ENCODE data around the gene PATJ. TPM values are rescaled to one million over a fixed set of nuclear protein-coding genes. Genes with fewer than 3 reads are reported as not detected.
A peak's percentile ranks its signal among the peaks of the same experiment; 100 is the strongest.

The PATJ gene
- total RNA-seq, 1 donor from 2014 or later, result 39.4 TPM

- DNase-seq (ENCODE audit: extremely low spot score, unreplicated experiment), result no peak
- H3K36me3 Mint-ChIP-seq, result peaks cover 8% of the 10 kb centered on the region
- no peak overlapping the region for H3K4me3 Mint-ChIP-seq
- H3K4me1 Mint-ChIP-seq (ENCODE audit: unreplicated experiment), result peaks cover 16% of the 10 kb centered on the region
- H3K27me3 Mint-ChIP-seq, result no peaks in the 10 kb centered on the region
- H3K27ac Mint-ChIP-seq, result no peak overlapping the region
- peaks cover 4% of the 10 kb centered on the region for H3K9me3 Mint-ChIP-seq
- no peak for TF ChIP-seq CTCF (conservative IDR thresholded peaks at IDR 0.05)
Measured at GRCh38 chr1:62068416-62068843, 326.1 kb downstream of the PATJ start.

- Mint-ChIP-seq H3K27me3 (no peaks in the 10 kb centered on the region), H3K4me1 (ENCODE audit: unreplicated experiment) (peaks cover 16% of the 10 kb centered on the region), H3K4me3 (no peak overlapping the region), H3K27ac (no peak overlapping the region), H3K36me3 (peaks cover 8% of the 10 kb centered on the region), H3K9me3 (peaks cover 4% of the 10 kb centered on the region)
- no peak for DNase-seq (ENCODE audit: extremely low spot score, unreplicated experiment)
- no peak for TF ChIP-seq CTCF (conservative IDR thresholded peaks at IDR 0.05)
Measured at GRCh38 chr1:62068978-62069377, 326.7 kb downstream of the PATJ start.

- Mint-ChIP-seq H3K27ac (peak overlapping the region; percentile 39), H3K36me3 (peaks cover 8% of the 10 kb centered on the region), H3K4me1 (ENCODE audit: unreplicated experiment) (peaks cover 8% of the 10 kb centered on the region), H3K4me3 (no peak overlapping the region), H3K9me3 (peaks cover 4% of the 10 kb centered on the region), H3K27me3 (no peaks in the 10 kb centered on the region)
- TF ChIP-seq CTCF (conservative IDR thresholded peaks at IDR 0.05), result peak; percentile 80
- DNase-seq (ENCODE audit: extremely low spot score, unreplicated experiment), result no peak
Measured at GRCh38 chr1:62070384-62071011, 328.2 kb downstream of the PATJ start.

- Mint-ChIP-seq H3K4me1 (ENCODE audit: unreplicated experiment) (peaks cover 8% of the 10 kb centered on the region), H3K9me3 (peaks cover 1% of the 10 kb centered on the region), H3K27ac (no peak overlapping the region), H3K27me3 (no peaks in the 10 kb centered on the region), H3K36me3 (peaks cover 6% of the 10 kb centered on the region), H3K4me3 (no peak overlapping the region)
- no peak for DNase-seq (ENCODE audit: extremely low spot score, unreplicated experiment)
- no peak for TF ChIP-seq CTCF (conservative IDR thresholded peaks at IDR 0.05)
Measured at GRCh38 chr1:62071695-62072094, 329.4 kb downstream of the PATJ start.

- H3K27me3 Mint-ChIP-seq, result no peaks in the 10 kb centered on the region
- H3K9me3 Mint-ChIP-seq, result no peaks in the 10 kb centered on the region
- no peak for DNase-seq (ENCODE audit: extremely low spot score, unreplicated experiment)
Measured at GRCh38 chr1:62076286-62076685, 334.0 kb downstream of the PATJ start.

More at GRCh38 chr1:62076286-62076685, 334.0 kb downstream of the PATJ start:
- Mint-ChIP-seq H3K4me1 (ENCODE audit: unreplicated experiment) (peaks cover 3% of the 10 kb centered on the region), H3K36me3 (no peaks in the 10 kb centered on the region), H3K27ac (no peak overlapping the region), H3K4me3 (no peak overlapping the region)
- TF ChIP-seq CTCF (conservative IDR thresholded peaks at IDR 0.05), result no peak

All from type B pancreatic cell (in vitro differentiated cells).